HUES48 (cell line): ENCODE data around the gene PDS5B.

Experiments
- H3K27ac ChIP-seq: one replicate; pipeline ENCODE4 v1.7.0; 2013; ENCODE audit warnings: low read depth, low read length, inconsistent platforms
- H3K27me3 ChIP-seq: 2 replicates; pipeline ENCODE4 v1.6.1; 2013; ENCODE audit warnings: mild to moderate bottlenecking, low read length; ENCODE audit not compliant: control insufficient read depth, insufficient read depth
- H3K36me3 ChIP-seq: 2 replicates; pipeline ENCODE4 v1.6.1; 2013; ENCODE audit warnings: low read length; ENCODE audit not compliant: control insufficient read depth, insufficient read depth
- H3K4me1 ChIP-seq: 2 replicates; pipeline ENCODE4 v1.6.1; 2013; ENCODE audit warnings: mild to moderate bottlenecking, low read length; ENCODE audit not compliant: control insufficient read depth, insufficient read depth
- H3K4me3 ChIP-seq: 2 replicates; pipeline ENCODE4 v1.5.1; 2013; ENCODE audit warnings: mild to moderate bottlenecking, low read depth, low read length
- H3K9ac ChIP-seq: 2 replicates; pipeline ENCODE4 v1.6.1; 2013; ENCODE audit warnings: mild to moderate bottlenecking, low read depth, low read length, moderate library complexity
- H3K9me3 ChIP-seq: 2 replicates; pipeline ENCODE4 v1.6.1; 2013; ENCODE audit warnings: low read length; ENCODE audit not compliant: control insufficient read depth, insufficient read depth

Gene PDS5B, protein sequence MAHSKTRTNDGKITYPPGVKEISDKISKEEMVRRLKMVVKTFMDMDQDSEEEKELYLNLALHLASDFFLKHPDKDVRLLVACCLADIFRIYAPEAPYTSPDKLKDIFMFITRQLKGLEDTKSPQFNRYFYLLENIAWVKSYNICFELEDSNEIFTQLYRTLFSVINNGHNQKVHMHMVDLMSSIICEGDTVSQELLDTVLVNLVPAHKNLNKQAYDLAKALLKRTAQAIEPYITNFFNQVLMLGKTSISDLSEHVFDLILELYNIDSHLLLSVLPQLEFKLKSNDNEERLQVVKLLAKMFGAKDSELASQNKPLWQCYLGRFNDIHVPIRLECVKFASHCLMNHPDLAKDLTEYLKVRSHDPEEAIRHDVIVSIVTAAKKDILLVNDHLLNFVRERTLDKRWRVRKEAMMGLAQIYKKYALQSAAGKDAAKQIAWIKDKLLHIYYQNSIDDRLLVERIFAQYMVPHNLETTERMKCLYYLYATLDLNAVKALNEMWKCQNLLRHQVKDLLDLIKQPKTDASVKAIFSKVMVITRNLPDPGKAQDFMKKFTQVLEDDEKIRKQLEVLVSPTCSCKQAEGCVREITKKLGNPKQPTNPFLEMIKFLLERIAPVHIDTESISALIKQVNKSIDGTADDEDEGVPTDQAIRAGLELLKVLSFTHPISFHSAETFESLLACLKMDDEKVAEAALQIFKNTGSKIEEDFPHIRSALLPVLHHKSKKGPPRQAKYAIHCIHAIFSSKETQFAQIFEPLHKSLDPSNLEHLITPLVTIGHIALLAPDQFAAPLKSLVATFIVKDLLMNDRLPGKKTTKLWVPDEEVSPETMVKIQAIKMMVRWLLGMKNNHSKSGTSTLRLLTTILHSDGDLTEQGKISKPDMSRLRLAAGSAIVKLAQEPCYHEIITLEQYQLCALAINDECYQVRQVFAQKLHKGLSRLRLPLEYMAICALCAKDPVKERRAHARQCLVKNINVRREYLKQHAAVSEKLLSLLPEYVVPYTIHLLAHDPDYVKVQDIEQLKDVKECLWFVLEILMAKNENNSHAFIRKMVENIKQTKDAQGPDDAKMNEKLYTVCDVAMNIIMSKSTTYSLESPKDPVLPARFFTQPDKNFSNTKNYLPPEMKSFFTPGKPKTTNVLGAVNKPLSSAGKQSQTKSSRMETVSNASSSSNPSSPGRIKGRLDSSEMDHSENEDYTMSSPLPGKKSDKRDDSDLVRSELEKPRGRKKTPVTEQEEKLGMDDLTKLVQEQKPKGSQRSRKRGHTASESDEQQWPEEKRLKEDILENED (N-terminal part only)

DNA sequence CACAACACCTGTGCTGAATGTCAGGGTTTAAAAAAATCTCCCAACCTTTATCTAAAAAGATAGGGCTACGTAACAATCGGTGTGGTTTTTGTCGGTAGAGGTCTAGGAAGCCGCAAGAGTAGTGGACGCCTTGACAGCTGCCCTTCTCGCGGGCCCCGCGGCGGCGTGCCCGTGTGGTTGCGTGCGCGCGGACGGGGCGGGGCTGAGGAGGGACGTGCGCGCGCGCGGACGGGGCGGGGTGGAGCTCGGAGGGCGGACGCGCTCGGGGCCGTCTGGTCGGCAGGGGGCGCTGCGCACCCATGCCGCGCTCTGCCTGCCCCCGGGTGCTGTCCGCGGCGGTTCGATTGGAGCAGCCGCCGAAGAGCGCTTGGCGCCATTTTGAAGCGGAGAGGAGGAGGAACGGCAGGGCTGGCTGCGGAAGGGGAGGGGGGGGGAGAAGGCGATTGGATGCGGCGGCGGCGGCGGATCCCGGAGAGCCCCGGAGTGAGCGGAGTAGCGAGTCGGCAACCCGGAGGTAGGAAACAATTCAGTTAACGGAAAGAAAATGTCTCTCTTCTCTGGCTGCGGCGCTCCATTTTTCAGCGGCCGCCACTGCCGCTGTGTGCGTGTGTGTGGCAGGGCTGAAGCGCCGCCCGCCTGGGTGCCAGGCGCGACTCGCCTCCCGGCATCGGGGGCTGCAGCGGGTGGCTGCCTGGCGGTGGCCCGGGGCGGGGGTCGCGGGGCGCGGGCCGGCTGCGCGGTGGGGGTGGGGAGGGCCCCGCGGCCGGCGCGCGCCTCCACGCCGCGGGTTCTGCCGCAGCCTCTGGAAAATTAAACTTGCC is at the start of gene PDS5B:
TSS of gene PDS5B (plus strand) at position 373 of the 821 bp plus-strand sequence. CDS start 62,321 bp downstream, outside the sequence.
- peaks cover 23% of the 10 kb centered on the region; the same call in 1 of the 2 replicates for H3K4me1 ChIP-seq
- peaks cover 4% of the 10 kb centered on the region; the same call in 1 of the 2 replicates for H3K27me3 ChIP-seq
- peak within 1 kb of the TSS; percentile 87 for H3K9ac ChIP-seq
- H3K9me3 ChIP-seq = no peaks in the 10 kb centered on the region
- H3K4me3 ChIP-seq = peak within 1 kb of the TSS; percentile 93
- no peaks in the 10 kb centered on the region for H3K36me3 ChIP-seq
- H3K27ac ChIP-seq = peak within 1 kb of the TSS; percentile 98

DNA sequence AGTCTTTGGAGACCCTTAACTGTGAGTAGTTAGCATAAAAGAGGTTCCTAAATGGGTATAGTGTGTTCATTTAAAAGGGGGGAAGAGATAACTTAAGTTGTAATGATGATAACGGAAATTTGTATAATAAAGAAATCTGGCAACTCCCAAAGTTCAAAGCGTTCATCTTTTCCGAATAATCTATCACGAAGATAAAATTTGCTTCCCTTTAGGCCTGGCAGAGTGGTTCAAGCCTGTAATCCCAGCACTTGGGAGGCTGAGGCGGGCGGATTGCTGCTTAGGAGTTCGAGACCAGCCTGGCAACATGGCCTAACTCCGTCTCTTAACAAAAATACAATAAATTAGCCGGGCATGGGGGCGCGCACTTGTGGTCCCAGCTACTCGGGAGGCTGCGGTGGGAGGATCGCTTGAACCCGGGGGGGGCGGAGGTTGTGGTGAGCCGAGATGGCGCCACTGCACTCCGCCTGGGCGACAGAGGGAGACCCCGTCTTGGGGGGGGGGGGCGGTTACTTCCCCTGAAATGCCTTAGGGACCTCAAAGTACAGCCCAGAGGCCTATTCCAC is 48.6 kb upstream of the PDS5B start:
- Histone ChIP-seq H3K9me3 (no peaks in the 10 kb centered on the region), H3K27me3 (no peaks in the 10 kb centered on the region), H3K36me3 (peaks cover 27% of the 10 kb centered on the region), H3K27ac (peak overlapping the region; percentile 96), H3K4me1 (no peaks in the 10 kb centered on the region), H3K9ac (peak overlapping the region; percentile 72), H3K4me3 (peak overlapping the region; percentile 79)

DNA sequence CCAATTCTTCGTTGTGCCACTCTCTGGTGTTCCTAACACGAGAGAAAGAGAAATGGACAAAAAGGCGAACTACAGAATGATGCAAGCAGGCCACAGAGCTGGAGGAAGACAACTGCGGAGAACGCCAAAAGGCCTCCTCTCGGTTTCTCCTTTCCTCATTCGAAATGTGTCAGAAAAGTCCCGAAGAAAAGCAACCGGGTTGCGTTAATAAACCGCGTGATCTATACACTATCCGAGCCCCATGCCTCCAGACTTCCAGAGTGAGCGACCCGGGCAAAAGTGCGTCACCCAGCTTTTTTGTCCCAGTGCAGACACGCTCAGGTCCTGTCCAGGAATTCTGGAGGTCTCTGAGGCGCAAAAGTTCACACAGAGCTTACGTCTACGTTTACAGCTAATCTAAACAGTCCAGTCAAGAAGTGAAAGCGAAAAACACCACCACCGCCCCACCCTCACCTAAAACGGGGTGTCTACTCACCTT is 48.1 kb upstream of the PDS5B start:
- Histone ChIP-seq H3K9me3 (no peaks in the 10 kb centered on the region), H3K27me3 (no peaks in the 10 kb centered on the region), H3K4me3 (peak overlapping the region; percentile 79), H3K27ac (peak overlapping the region; percentile 96), H3K36me3 (peaks cover 27% of the 10 kb centered on the region), H3K9ac (peak overlapping the region; percentile 72), H3K4me1 (no peaks in the 10 kb centered on the region)

DNA sequence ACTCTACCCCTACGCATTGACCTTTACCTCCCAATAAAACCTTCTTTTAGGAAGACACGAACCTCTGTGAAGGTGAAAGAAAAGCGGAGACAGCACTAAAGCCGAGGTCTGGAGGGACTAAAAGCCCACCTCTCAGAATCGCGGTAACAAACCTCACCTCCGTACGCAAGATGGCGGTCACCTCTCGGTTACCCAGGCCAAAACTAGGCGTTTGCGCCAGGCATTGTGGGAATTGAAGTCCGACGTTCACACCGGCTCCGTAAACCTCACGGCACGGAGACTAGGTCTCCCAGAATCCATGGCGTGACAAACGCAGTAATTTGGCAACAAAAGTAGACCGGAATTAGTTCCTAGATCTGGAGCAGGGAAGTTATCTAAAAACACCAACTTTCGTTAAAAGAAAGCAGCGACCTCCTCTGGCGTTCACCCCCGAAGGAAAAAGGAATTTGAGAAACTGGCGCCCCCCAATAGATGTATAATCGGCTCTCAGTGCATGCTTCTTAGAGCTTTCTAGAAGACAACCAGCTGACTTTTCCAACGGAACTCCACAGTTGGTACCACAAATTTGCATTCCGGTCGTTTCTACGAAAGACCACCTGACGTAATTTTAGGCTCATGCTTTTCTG is 47.5 kb upstream of the PDS5B start, which contains the start of gene N4BP2L2:
TSS of gene N4BP2L2 (minus strand) at position 175 of the 626 bp plus-strand sequence. CDS start 1,768 bp downstream, outside the sequence.
- Histone ChIP-seq H3K27ac (peak within 1 kb of the TSS; percentile 96), H3K4me1 (no peaks in the 10 kb centered on the region), H3K36me3 (peaks cover 27% of the 10 kb centered on the region), H3K27me3 (no peaks in the 10 kb centered on the region), H3K4me3 (peak within 1 kb of the TSS; percentile 79), H3K9me3 (no peaks in the 10 kb centered on the region), H3K9ac (peak within 1 kb of the TSS; percentile 72)

DNA sequence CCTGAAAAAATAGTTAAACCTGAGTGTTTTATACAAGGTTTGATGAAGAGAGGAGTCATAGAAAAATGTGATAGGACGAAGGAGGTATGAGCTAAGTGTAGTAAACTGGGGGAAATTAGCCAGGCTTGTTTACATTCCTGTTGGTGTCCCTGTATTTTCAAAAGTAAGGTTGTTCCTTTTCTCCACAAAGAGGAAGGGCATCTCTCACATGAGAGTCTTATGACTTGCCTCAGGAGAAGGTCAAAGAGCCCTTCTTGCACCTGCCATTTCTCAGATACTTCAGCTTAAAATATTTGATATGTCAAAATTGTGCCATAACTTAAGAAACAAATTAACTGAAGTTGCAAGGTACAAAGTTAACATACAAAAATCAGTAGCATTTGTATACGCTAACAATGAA is 44.0 kb upstream of the PDS5B start:
- Histone ChIP-seq H3K36me3 (no peaks in the 10 kb centered on the region), H3K27me3 (no peaks in the 10 kb centered on the region), H3K4me3 (no peak overlapping the region), H3K27ac (no peak overlapping the region), H3K4me1 (no peaks in the 10 kb centered on the region), H3K9ac (no peak overlapping the region), H3K9me3 (no peaks in the 10 kb centered on the region)

DNA sequence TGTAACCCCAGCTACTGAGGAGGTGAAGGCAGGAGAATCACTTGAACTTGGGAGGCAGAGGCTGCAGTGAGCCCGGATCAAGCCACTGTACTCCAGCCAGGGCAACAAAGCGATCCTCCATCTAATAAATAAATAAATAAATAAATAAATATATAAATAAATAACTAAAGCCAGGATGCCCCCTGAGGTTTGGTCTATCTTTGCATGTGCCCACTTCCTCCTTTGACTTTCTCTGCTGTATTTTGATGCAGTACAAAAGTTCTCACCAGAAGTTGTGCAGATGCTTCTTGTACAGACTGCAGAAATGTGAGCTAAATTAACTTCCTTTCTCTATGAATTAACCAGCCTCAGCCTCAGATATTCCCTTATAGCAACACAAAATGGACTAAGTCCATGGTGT is 41.2 kb upstream of the PDS5B start:
- H3K36me3 ChIP-seq = no peaks in the 10 kb centered on the region
- H3K4me1 ChIP-seq = no peaks in the 10 kb centered on the region
- no peak overlapping the region for H3K9ac ChIP-seq
- H3K27ac ChIP-seq = no peak overlapping the region
- no peaks in the 10 kb centered on the region for H3K27me3 ChIP-seq
- H3K9me3 ChIP-seq = no peaks in the 10 kb centered on the region
- H3K4me3 ChIP-seq = no peak overlapping the region

DNA sequence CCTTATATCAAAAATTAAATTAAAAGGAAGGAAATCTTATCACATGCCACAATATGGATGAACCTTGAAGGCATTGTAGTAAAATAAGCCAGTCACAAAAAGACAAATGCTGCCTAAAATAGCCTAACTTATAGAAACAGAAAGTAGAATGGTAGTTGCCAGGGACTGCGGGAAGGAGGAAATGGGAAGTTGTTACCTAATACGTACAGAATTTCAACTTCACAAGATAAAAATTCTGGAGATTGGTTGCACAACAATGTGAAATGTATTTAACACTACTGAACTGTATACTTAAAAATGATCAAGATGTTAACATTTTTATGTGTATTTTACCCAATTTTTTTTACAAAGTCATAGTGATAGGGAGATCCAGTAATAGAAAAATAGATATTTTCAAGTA is 37.4 kb upstream of the PDS5B start:
- Histone ChIP-seq H3K9ac (no peak overlapping the region), H3K4me3 (no peak overlapping the region), H3K9me3 (no peaks in the 10 kb centered on the region), H3K27ac (no peak overlapping the region), H3K27me3 (no peaks in the 10 kb centered on the region), H3K4me1 (no peaks in the 10 kb centered on the region), H3K36me3 (no peaks in the 10 kb centered on the region)

DNA sequence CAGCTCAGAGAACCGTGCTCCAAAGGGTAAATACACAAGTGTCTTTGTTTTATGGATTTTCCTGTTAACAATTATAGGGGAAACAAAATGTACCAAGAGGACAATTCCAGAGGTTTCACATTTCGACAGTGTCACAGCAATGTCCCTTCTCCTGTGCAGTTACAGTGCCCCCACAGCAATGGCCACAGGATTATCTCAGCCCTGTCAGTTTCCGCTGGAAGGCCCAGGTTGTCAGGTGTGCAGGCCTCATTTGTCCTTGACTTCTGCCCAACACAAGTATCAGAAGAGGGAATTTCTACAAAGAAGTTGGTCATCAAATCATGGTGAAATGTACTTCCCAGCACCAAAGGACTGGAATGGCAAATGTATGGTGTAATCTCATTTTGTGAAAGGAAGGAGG is 36.5 kb upstream of the PDS5B start:
- no peak overlapping the region for H3K27ac ChIP-seq
- no peak overlapping the region for H3K4me3 ChIP-seq
- no peaks in the 10 kb centered on the region for H3K9me3 ChIP-seq
- H3K36me3 ChIP-seq = no peaks in the 10 kb centered on the region
- H3K27me3 ChIP-seq = no peaks in the 10 kb centered on the region
- H3K9ac ChIP-seq = no peak overlapping the region
- H3K4me1 ChIP-seq = no peaks in the 10 kb centered on the region

DNA sequence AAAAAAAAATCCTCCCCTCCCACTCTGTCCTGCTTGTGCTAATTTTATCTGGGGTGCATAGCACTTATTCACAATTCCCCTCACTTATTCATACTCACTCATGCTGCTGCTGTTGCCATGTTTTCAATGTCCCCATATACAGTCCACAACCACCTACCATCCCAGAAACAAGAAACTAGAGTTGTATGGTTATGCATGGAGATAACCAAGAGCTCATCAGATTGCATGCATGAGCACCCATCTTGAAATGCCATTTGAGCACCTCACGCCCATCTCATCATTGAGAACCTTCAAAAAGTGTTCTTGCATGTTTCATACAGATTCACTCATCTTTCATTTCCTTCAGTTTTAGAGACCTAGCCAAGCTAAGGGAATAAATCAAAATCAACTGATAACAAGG is 32.5 kb upstream of the PDS5B start:
- Histone ChIP-seq H3K27me3 (no peaks in the 10 kb centered on the region), H3K4me3 (no peak overlapping the region), H3K9me3 (no peaks in the 10 kb centered on the region), H3K36me3 (no peaks in the 10 kb centered on the region), H3K4me1 (no peaks in the 10 kb centered on the region), H3K27ac (no peak overlapping the region), H3K9ac (no peak overlapping the region)
